ENCODE measurements around the gene GZMA. TPM values are rescaled to one million over a fixed set of nuclear protein-coding genes. Genes with fewer than 3 reads are reported as not detected.
"Not testable (repeated sequence)": the region's sequence is repeated elsewhere in the genome, so short reads cannot be mapped to it uniquely, and the experiment has no call there.

Gene GZMA
- not detected for total RNA-seq

GRCh38 chr5:55102348-55102747 is at the start of gene GZMA:
GZMA (plus strand) TSS chr5:55102646; CDS start chr5:55102683, 37 bp downstream.
- no peak for ATAC-seq
- DNase-seq (ENCODE audit: low spot score): no peak

- ATAC-seq (no peak), DNase-seq (ENCODE audit: low spot score) (no peak)
These were observed 47.3 kb upstream of the GZMA start for GRCh38 chr5:55055183-55055582.

GRCh38 chr5:55062039-55062779 is 40.2 kb upstream of the GZMA start:
- no peak for ATAC-seq
- DNase-seq (ENCODE audit: low spot score): no peak

- ATAC-seq: no peak
- no peak for DNase-seq (ENCODE audit: low spot score)
These were observed 39.1 kb upstream of the GZMA start for GRCh38 chr5:55063220-55063863.

GRCh38 chr5:55063899-55064298 is 38.5 kb upstream of the GZMA start:
- DNase-seq (ENCODE audit: low spot score): no peak
- no peak for ATAC-seq

GRCh38 chr5:55064523-55064922 is 37.9 kb upstream of the GZMA start:
- no peak for ATAC-seq
- no peak for DNase-seq (ENCODE audit: low spot score)

- no peak for ATAC-seq
- no peak for DNase-seq (ENCODE audit: low spot score)
These were observed 36.2 kb upstream of the GZMA start for GRCh38 chr5:55066277-55066676.

- DNase-seq (ENCODE audit: low spot score) (no peak), ATAC-seq (no peak)
These were observed 31.5 kb upstream of the GZMA start for GRCh38 chr5:55070968-55071367.

GRCh38 chr5:55071413-55071812 is 31.0 kb upstream of the GZMA start:
- ATAC-seq: no peak
- no peak for DNase-seq (ENCODE audit: low spot score)

GRCh38 chr5:55072666-55073065 is 29.8 kb upstream of the GZMA start:
- no peak for ATAC-seq
- DNase-seq (ENCODE audit: low spot score): no peak

- no peak for DNase-seq (ENCODE audit: low spot score)
- no peak for ATAC-seq
These were observed 29.2 kb upstream of the GZMA start for GRCh38 chr5:55073211-55073610.

GRCh38 chr5:55081541-55081940 is 20.9 kb upstream of the GZMA start:
- ATAC-seq: no peak
- no peak for DNase-seq (ENCODE audit: low spot score)

GRCh38 chr5:55089301-55089700 is 13.1 kb upstream of the GZMA start:
- ATAC-seq; DNase-seq (ENCODE audit: low spot score): not testable (repeated sequence)

GRCh38 chr5:55091011-55091410 is 11.4 kb upstream of the GZMA start:
- not testable (repeated sequence) for ATAC-seq; DNase-seq (ENCODE audit: low spot score)

- DNase-seq (ENCODE audit: low spot score) (no peak), ATAC-seq (no peak)
These were observed 6.3 kb upstream of the GZMA start for GRCh38 chr5:55096182-55096581.

GRCh38 chr5:55096861-55097260 is 5.6 kb upstream of the GZMA start:
- ATAC-seq (no peak), DNase-seq (ENCODE audit: low spot score) (no peak)

- ATAC-seq; DNase-seq (ENCODE audit: low spot score): not testable (repeated sequence)
These were observed 1.3 kb upstream of the GZMA start for GRCh38 chr5:55101148-55101547.

GRCh38 chr5:55101556-55102276 is 730 bp upstream of the GZMA start:
- no peak for ATAC-seq
- no peak for DNase-seq (ENCODE audit: low spot score)

GRCh38 chr5:55104036-55104772 is 1.8 kb downstream of the GZMA start:
- no peak for ATAC-seq
- no peak for DNase-seq (ENCODE audit: low spot score)

GRCh38 chr5:55104946-55105701 is 2.7 kb downstream of the GZMA start:
- no peak for DNase-seq (ENCODE audit: low spot score)
- no peak for ATAC-seq

Data from left lobe of liver (tissue), 2 donors.